K562 (cell line): ENCODE measurements around the gene PIGQ. TPM values are rescaled to one million over a fixed set of nuclear protein-coding genes. Genes with fewer than 3 reads are reported as not detected.

Experiments
- BCLAF1 ChIP-seq, 2 experiments: fragments of 450-650 bp in 1 of 2; IDR thresholded peaks; 2 replicates each; pipeline ENCODE4 v1.6.1; 2011 to 2017; ENCODE audit warnings: low read depth in 2 of 2, antibody characterized with exemption in 1 of 2, borderline replicate concordance in 1 of 2, low read length in 1 of 2, mild to moderate bottlenecking in 1 of 2, mixed read lengths in 1 of 2; ENCODE audit not compliant: control insufficient read depth in 1 of 2
- CHD1 ChIP-seq: fragments of 200-600 bp; sonication (generic); IDR thresholded peaks from one replicate; pipeline ENCODE4 v1.6.1; 2012; ENCODE audit warnings: mild to moderate bottlenecking, moderate library complexity, low read length, inconsistent platforms
- E2F4 ChIP-seq: sonication (generic); formaldehyde crosslinking; IDR thresholded peaks from 2 replicates; pipeline ENCODE4 v1.8.0; 2022; ENCODE audit warnings: mild to moderate bottlenecking, low read depth, missing genetic modification reagents
- GTF2A2 ChIP-seq: IDR thresholded peaks from 2 replicates; pipeline ENCODE4 v1.6.1; 2016; ENCODE audit warnings: mild to moderate bottlenecking, missing genetic modification characterization, missing compliant biosample characterization
- HCFC1 ChIP-seq: IDR thresholded peaks from 2 replicates; pipeline ENCODE4 v1.6.1; 2012; ENCODE audit warnings: low read depth, low read length, improper control_type of control experiment
- MAX ChIP-seq: sonication (generic); formaldehyde crosslinking; IDR thresholded peaks from 2 replicates; pipeline ENCODE4 v1.9.0; 2022; ENCODE audit warnings: mild to moderate bottlenecking, missing genetic modification reagents
- PML ChIP-seq: IDR thresholded peaks from 2 replicates; pipeline ENCODE4 v1.6.1; 2012; ENCODE audit warnings: low read length, inconsistent platforms
- PYGO2 ChIP-seq: fragments of 450-650 bp; IDR thresholded peaks from 2 replicates; pipeline ENCODE4 v1.6.1; 2016; ENCODE audit warnings: mild to moderate bottlenecking, missing genetic modification characterization, moderate library complexity, missing compliant biosample characterization
- RERE ChIP-seq: sonication (generic); formaldehyde crosslinking; IDR thresholded peaks from 2 replicates; pipeline ENCODE4 v1.8.0; 2023; ENCODE audit warnings: missing genetic modification reagents, mild to moderate bottlenecking, borderline replicate concordance
- TCFL5 ChIP-seq: fragments of 250-450 bp; sonication (Bioruptor Pico); conservative IDR thresholded peaks from 2 replicates; pipeline ENCODE4 v1.6.1; 2021; ENCODE audit warnings: mild to moderate bottlenecking, moderate library complexity, matching md5 sums
- ZNF431 ChIP-seq: sonication (generic); formaldehyde crosslinking; IDR thresholded peaks from 2 replicates; pipeline ENCODE4 v1.8.0; 2022; ENCODE audit warnings: mild to moderate bottlenecking, missing genetic modification reagents
- ZNF518B ChIP-seq: fragments of 250-450 bp; sonication (Bioruptor Pico); IDR thresholded peaks from 2 replicates; pipeline ENCODE4 v1.5.0; 2021; ENCODE audit warnings: mild to moderate bottlenecking, moderate library complexity
- polyA plus RNA-seq, 8 experiments: library from polyadenylated mRNA; depleted of rRNA in 4 of 8; stranded (reverse) in 5 of 8; unstranded in 3 of 8; fragments of >200 nt; fragmentation: Nextera tagmentation in 2 of 8; fragmentation: Illumina TruSeq in 1 of 8; extraction: Ambion mirVana in 2 of 8; extraction: Trizol in 1 of 8; gene quantifications; 2 replicates each; pipeline versions ENCODE4 v1.2.1 to v1.2.3, GENCODE V29; 2011 to 2014; ENCODE audit warnings: inconsistent platforms in 1 of 8, missing spikeins in 1 of 8
- total RNA-seq, 7 experiments: library from RNA; depleted of rRNA in 6 of 7; stranded (reverse); fragments of >200 nt in 6 of 7; fragmentation: Illumina TruSeq in 2 of 7; extraction: Trizol in 2 of 7; gene quantifications; 2 replicates each; pipeline versions ENCODE4 v1.2.1 to v1.2.3, GENCODE V29; 2011 to 2021; ENCODE audit warnings: low replicate concordance in 1 of 7

The PIGQ gene
- total and polyA plus RNA-seq, 9 of the 15 experiments (the other 6 are each of a cell fraction or from before 2014, with no cell fraction given) = 0.20 to 49.6 (median 11.7) TPM

- TF ChIP-seq MAX (CRISPR knock-in tag) (0 out of 2 replicates have a peak, but pooled peaks have one; percentile 9), TCFL5 (no peak), CHD1 (no peak), PYGO2 (no peak), PML (no peak), ZNF431 (no peak), GTF2A2 (tag) (no peak), BCLAF1 (IDR thresholded peaks at IDR 0.05; ENCODE audit: borderline replicate concordance in 1 of 2, control insufficient read depth in 1 of 2, low read depth in 2 of 2, low read length in 1 of 2) (no peak), E2F4 (CRISPR knock-in tag) (no peak), HCFC1 (no peak), RERE (CRISPR knock-in tag) (no peak), ZNF518B (no peak)
These were observed 13.0 kb downstream of the PIGQ start (continued) for GRCh38 chr16:582614-583331.
